ENCODE data around the gene USP13.
A peak's percentile ranks its signal among the peaks of the same experiment; 100 is the strongest.
"Not testable (repeated sequence)": the region's sequence is repeated elsewhere in the genome, so short reads cannot be mapped to it uniquely, and the experiment has no call there.

Gene USP13

GRCh38 chr3:179681492-179682263 lies 28.8 kb downstream of the USP13 start:
- Histone ChIP-seq H3K9me3 (ENCODE audit: control insufficient read depth, low read length) (no peaks in the 10 kb centered on the region), H3K36me3 (ENCODE audit: control insufficient read depth, insufficient read depth, low read length, severe bottlenecking) (no peaks in the 10 kb centered on the region), H3K4me3 (ENCODE audit: low read length) (peak overlapping the region; percentile 59), H3K9ac (ENCODE audit: low read length) (peak overlapping the region; percentile 6), H3K4me1 (ENCODE audit: control insufficient read depth, insufficient read depth, low read length) (peaks cover 39% of the 10 kb centered on the region), H3K27me3 (replicated peaks; ENCODE audit: control insufficient read depth, insufficient read depth, low read length) (no peaks in the 10 kb centered on the region)
- no peak for DNase-seq (ENCODE audit: low read depth)

GRCh38 chr3:179682426-179683080 lies 29.7 kb downstream of the USP13 start:
- Histone ChIP-seq H3K9ac (ENCODE audit: low read length) (peak overlapping the region; percentile 0), H3K36me3 (ENCODE audit: control insufficient read depth, insufficient read depth, low read length, severe bottlenecking) (no peaks in the 10 kb centered on the region), H3K4me1 (ENCODE audit: control insufficient read depth, insufficient read depth, low read length) (peaks cover 39% of the 10 kb centered on the region), H3K27me3 (replicated peaks; ENCODE audit: control insufficient read depth, insufficient read depth, low read length) (no peaks in the 10 kb centered on the region), H3K9me3 (ENCODE audit: control insufficient read depth, low read length) (no peaks in the 10 kb centered on the region), H3K4me3 (ENCODE audit: low read length) (no peak overlapping the region)
- DNase-seq (ENCODE audit: low read depth): no peak

GRCh38 chr3:179683286-179683685 lies 30.4 kb downstream of the USP13 start:
- not testable (repeated sequence) for H3K9me3 ChIP-seq (ENCODE audit: control insufficient read depth, low read length); H3K27me3 ChIP-seq (replicated peaks; ENCODE audit: control insufficient read depth, insufficient read depth, low read length); H3K9ac ChIP-seq (ENCODE audit: low read length); H3K36me3 ChIP-seq (ENCODE audit: control insufficient read depth, insufficient read depth, low read length, severe bottlenecking); H3K4me3 ChIP-seq (ENCODE audit: low read length); DNase-seq (ENCODE audit: low read depth)
- H3K4me1 ChIP-seq (ENCODE audit: control insufficient read depth, insufficient read depth, low read length): peaks cover 32% of the 10 kb centered on the region

- no peak overlapping the region for H3K9ac ChIP-seq (ENCODE audit: low read length)
- H3K27me3 ChIP-seq (replicated peaks; ENCODE audit: control insufficient read depth, insufficient read depth, low read length): no peaks in the 10 kb centered on the region
- peaks cover 7% of the 10 kb centered on the region for H3K4me1 ChIP-seq (ENCODE audit: control insufficient read depth, insufficient read depth, low read length)
- no peak overlapping the region for H3K4me3 ChIP-seq (ENCODE audit: low read length)
- DNase-seq (ENCODE audit: low read depth): no peak
- H3K36me3 ChIP-seq (ENCODE audit: control insufficient read depth, insufficient read depth, low read length, severe bottlenecking): peaks cover 11% of the 10 kb centered on the region
- H3K9me3 ChIP-seq (ENCODE audit: control insufficient read depth, low read length): no peaks in the 10 kb centered on the region
Measured at GRCh38 chr3:179687967-179688535, 35.2 kb downstream of the USP13 start.

GRCh38 chr3:179688850-179689249 lies 36.0 kb downstream of the USP13 start:
- H3K36me3 ChIP-seq (ENCODE audit: control insufficient read depth, insufficient read depth, low read length, severe bottlenecking): peaks cover 11% of the 10 kb centered on the region

GRCh38 chr3:179694731-179695130 lies 41.9 kb downstream of the USP13 start:
- DNase-seq (ENCODE audit: low read depth): no peak
- Histone ChIP-seq H3K36me3 (ENCODE audit: control insufficient read depth, insufficient read depth, low read length, severe bottlenecking) (peaks cover 9% of the 10 kb centered on the region), H3K27me3 (replicated peaks; ENCODE audit: control insufficient read depth, insufficient read depth, low read length) (no peaks in the 10 kb centered on the region), H3K9ac (ENCODE audit: low read length) (no peak overlapping the region), H3K4me3 (ENCODE audit: low read length) (no peak overlapping the region), H3K4me1 (ENCODE audit: control insufficient read depth, insufficient read depth, low read length) (peaks cover 8% of the 10 kb centered on the region), H3K9me3 (ENCODE audit: control insufficient read depth, low read length) (no peaks in the 10 kb centered on the region)

More at GRCh38 chr3:179688850-179689249, 36.0 kb downstream of the USP13 start:
- H3K27me3 ChIP-seq (replicated peaks; ENCODE audit: control insufficient read depth, insufficient read depth, low read length): no peaks in the 10 kb centered on the region
- peaks cover 4% of the 10 kb centered on the region for H3K4me1 ChIP-seq (ENCODE audit: control insufficient read depth, insufficient read depth, low read length)
- H3K4me3 ChIP-seq (ENCODE audit: low read length): no peak overlapping the region
- no peak for DNase-seq (ENCODE audit: low read depth)
- no peak overlapping the region for H3K9ac ChIP-seq (ENCODE audit: low read length)
- no peaks in the 10 kb centered on the region for H3K9me3 ChIP-seq (ENCODE audit: control insufficient read depth, low read length)

GRCh38 chr3:179695672-179696313 lies 43.0 kb downstream of the USP13 start:
- Histone ChIP-seq H3K9ac (ENCODE audit: low read length) (peak overlapping the region; percentile 64), H3K27me3 (replicated peaks; ENCODE audit: control insufficient read depth, insufficient read depth, low read length) (no peaks in the 10 kb centered on the region), H3K9me3 (ENCODE audit: control insufficient read depth, low read length) (no peaks in the 10 kb centered on the region), H3K4me1 (ENCODE audit: control insufficient read depth, insufficient read depth, low read length) (peaks cover 8% of the 10 kb centered on the region), H3K4me3 (ENCODE audit: low read length) (no peak overlapping the region), H3K36me3 (ENCODE audit: control insufficient read depth, insufficient read depth, low read length, severe bottlenecking) (peaks cover 6% of the 10 kb centered on the region)
- DNase-seq (ENCODE audit: low read depth): no peak

GRCh38 chr3:179697736-179698332 lies 45.0 kb downstream of the USP13 start:
- no peaks in the 10 kb centered on the region for H3K36me3 ChIP-seq (ENCODE audit: control insufficient read depth, insufficient read depth, low read length, severe bottlenecking)
- no peak overlapping the region for H3K4me3 ChIP-seq (ENCODE audit: low read length)
- H3K9ac ChIP-seq (ENCODE audit: low read length): no peak overlapping the region
- H3K4me1 ChIP-seq (ENCODE audit: control insufficient read depth, insufficient read depth, low read length): peaks cover 8% of the 10 kb centered on the region
- no peak for DNase-seq (ENCODE audit: low read depth)
- H3K27me3 ChIP-seq (replicated peaks; ENCODE audit: control insufficient read depth, insufficient read depth, low read length): no peaks in the 10 kb centered on the region
- no peaks in the 10 kb centered on the region for H3K9me3 ChIP-seq (ENCODE audit: control insufficient read depth, low read length)

- Histone ChIP-seq H3K4me1 (ENCODE audit: control insufficient read depth, insufficient read depth, low read length) (peaks cover 5% of the 10 kb centered on the region), H3K9ac (ENCODE audit: low read length) (no peak overlapping the region), H3K36me3 (ENCODE audit: control insufficient read depth, insufficient read depth, low read length, severe bottlenecking) (peaks cover 4% of the 10 kb centered on the region), H3K9me3 (ENCODE audit: control insufficient read depth, low read length) (no peaks in the 10 kb centered on the region), H3K27me3 (replicated peaks; ENCODE audit: control insufficient read depth, insufficient read depth, low read length) (no peaks in the 10 kb centered on the region), H3K4me3 (ENCODE audit: low read length) (no peak overlapping the region)
- DNase-seq (ENCODE audit: low read depth): no peak
Measured at GRCh38 chr3:179700716-179701115, 47.9 kb downstream of the USP13 start.

- DNase-seq (ENCODE audit: low read depth): no peak
- Histone ChIP-seq H3K4me3 (ENCODE audit: low read length) (no peak overlapping the region), H3K9ac (ENCODE audit: low read length) (no peak overlapping the region), H3K4me1 (ENCODE audit: control insufficient read depth, insufficient read depth, low read length) (peaks cover 8% of the 10 kb centered on the region), H3K27me3 (replicated peaks; ENCODE audit: control insufficient read depth, insufficient read depth, low read length) (no peaks in the 10 kb centered on the region), H3K9me3 (ENCODE audit: control insufficient read depth, low read length) (no peaks in the 10 kb centered on the region), H3K36me3 (ENCODE audit: control insufficient read depth, insufficient read depth, low read length, severe bottlenecking) (peaks cover 4% of the 10 kb centered on the region)
Measured at GRCh38 chr3:179701176-179701827, 48.5 kb downstream of the USP13 start.
